HG02759 (cell line): ENCODE data around the gene RERE.

ENCODE experiments used
- ATAC-seq: cut with Tn5 transposase; IDR thresholded peaks from one replicate; pipeline ENCODE4 v1.9.1; 2021; ENCODE audit warnings: mild to moderate bottlenecking, moderate library complexity; ENCODE audit not compliant: unreplicated experiment

RERE gene

DNA sequence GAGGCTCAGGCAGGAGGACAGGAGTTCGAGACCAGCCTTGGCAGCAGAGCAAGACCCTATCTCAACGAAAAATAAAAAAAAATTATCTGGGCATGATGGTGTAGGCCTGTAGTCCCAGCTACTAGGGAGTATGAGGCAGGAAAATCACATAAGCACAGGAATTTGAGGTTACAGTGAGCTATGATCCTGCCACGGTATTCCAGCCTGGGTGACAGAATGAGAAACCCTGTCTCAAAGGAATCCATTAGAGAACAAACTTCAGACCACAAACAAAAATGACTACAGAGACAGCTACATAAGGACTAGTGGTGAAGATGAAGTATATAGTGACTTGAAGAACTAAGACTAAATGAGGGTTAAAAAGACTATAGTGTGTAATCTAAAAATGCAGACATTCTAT is 233.1 kb downstream of the RERE start:
- ATAC-seq = no peak

DNA sequence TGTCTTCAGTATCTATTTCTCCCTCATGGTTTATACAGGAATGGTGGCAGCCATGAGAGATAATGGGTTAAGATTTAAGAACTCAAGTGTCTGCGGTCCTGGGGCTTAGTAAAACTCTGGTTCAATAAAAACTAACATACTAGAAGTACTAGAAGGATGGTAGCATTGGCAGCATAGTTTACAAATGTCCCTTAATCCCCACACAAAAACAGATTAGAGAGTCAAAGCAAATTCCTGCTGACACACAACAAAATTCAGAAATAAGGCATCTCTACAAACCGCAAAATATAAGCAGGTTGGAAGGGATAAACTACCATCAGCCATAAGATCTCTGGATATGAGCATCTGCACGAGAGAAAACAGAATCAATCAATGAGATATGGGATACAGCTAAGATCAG is 234.4 kb downstream of the RERE start:
- ATAC-seq = no peak

GRCh38 chr1:8580566-8580965 is 236.9 kb downstream of the RERE start:
- ATAC-seq = no peak

DNA sequence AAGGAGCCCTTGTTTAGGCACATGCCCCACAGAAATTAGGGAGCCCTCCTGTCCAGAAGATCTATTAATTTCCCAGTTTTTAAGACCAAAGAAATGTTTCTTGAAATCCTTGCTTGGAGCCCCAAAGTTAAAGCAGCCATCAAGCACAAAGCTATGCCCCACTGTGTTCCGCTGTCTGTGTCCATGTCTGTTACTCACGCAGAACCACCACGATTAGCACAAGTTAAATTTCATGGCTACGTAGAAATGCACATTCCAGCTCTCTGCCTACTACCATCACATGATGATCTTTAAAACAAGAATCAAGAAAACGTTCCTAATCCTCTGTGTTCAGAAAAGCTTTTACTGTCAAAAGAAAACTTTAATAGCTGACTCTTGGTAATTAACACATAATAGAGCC is 238.5 kb downstream of the RERE start:
- ATAC-seq = no peak

- ATAC-seq = no peak
These were observed 239.1 kb downstream of the RERE start for GRCh38 chr1:8578132-8578877.

- no peak for ATAC-seq
These were observed 242.5 kb downstream of the RERE start for GRCh38 chr1:8574985-8575384.

GRCh38 chr1:8572106-8572505 is 245.3 kb downstream of the RERE start:
- ATAC-seq = no peak

- ATAC-seq = no peak
These were observed 246.0 kb downstream of the RERE start for GRCh38 chr1:8571200-8571984.

DNA sequence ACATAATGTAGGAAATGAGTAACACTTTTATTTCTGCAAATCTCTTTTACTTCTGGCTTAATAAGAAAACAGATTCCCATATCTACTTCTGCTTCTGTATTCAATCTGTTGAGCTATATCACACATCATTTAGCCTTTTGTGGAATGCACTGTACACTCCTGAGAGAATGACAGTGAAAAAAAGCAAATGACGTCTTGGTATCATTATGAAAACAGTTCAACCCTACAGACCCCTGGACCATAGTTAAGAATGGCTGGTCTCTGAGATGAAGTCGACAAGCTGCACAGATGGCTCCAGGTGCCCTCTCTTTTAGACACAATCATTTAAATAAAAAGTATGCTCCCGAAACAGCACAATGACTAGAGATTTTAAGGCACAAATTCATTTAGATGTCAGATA is 247.0 kb downstream of the RERE start:
- ATAC-seq = no peak

- no peak for ATAC-seq
These were observed 248.2 kb downstream of the RERE start for GRCh38 chr1:8569242-8569641.

- no peak for ATAC-seq
These were observed 248.6 kb downstream of the RERE start for GRCh38 chr1:8568837-8569236.

DNA sequence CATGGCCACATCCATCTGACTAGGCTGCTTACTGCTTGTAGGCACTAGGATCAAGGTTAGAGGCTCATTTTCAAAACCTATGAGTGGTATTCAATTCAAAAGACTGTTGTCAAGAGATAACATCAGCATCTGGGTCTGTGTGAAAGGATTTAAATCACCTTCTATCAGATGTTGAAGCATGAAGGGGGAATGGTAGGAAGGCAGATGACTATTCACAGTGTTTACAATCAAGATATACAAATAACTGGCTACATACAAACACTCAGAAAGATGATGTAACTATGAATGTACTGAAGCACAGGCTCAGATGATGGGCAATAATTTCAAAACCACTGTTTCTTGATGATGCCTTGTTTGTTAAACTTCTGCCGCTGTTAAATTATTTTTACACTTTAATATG is 250.3 kb downstream of the RERE start:
- ATAC-seq = no peak

DNA sequence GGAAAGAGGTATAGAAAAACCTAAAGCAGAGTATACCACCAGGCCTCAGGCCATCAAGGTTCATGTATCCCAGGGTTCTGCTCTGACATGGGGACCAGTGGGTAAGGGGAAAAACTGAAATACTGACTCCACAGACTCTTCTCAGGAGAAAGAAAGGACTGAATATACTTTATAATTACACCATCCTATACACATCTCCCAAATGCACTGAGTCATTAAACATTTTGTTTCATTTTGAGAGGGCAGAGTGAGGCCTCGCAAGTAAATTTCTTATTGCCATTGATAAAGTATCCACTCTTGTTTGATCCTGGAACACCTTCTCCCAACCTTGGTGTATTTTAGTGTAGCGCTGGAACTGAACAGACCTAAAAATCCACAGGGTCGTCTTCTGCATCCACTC is 251.6 kb downstream of the RERE start:
- no peak for ATAC-seq

- ATAC-seq = no peak
These were observed 253.4 kb downstream of the RERE start for GRCh38 chr1:8563944-8564537.

GRCh38 chr1:8562881-8563865 is 254.3 kb downstream of the RERE start:
- ATAC-seq = no peak

DNA sequence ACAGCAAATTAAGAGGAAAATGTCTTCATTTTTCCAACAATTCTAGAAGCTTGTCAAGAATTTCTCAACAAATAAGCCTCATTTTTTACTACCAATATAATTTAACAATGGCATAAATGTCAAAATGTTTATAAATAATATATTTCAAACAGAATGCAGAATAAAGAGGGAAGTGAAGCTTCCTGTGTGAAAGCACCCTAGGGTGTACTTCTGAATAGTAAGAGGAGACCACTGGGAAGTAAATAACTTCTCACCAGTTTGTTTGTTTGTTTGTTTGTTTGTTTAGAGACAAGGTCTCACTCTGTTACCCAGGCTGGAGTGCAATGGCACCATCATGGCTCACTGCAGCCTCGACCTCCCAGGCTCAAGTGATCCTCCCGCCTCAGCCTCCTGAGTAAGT is 255.2 kb downstream of the RERE start:
- ATAC-seq = no peak

GRCh38 chr1:8560611-8561544 is 256.6 kb downstream of the RERE start:
- ATAC-seq = no peak

- no peak for ATAC-seq
These were observed 257.4 kb downstream of the RERE start for GRCh38 chr1:8560035-8560434.

- ATAC-seq = no peak
These were observed 261.9 kb downstream of the RERE start for GRCh38 chr1:8555582-8555981.
